Lung (tissue), 12 donors: ENCODE measurements around the gene MAOA. TPM values are rescaled to one million over a fixed set of nuclear protein-coding genes. Genes with fewer than 3 reads are reported as not detected.

Experiments used
- ATAC-seq: fragments of 200-7000 bp; cut with Tn5 transposase; one replicate; pipeline ENCODE4 v1.9.1; 2020; ENCODE audit warnings: moderate number of reproducible peaks; ENCODE audit not compliant: insufficient read depth, low FRiP score
- DNase-seq, 3 donors: peaks; one replicate each; pipeline ENCODE4 v3.0.0-alpha.2; 2013 to 2017
- H3K27ac ChIP-seq, 2 donors: one replicate each; pipeline ENCODE4 v1.5.1; 2013; ENCODE audit warnings: mild to moderate bottlenecking in 2 of 2, moderate library complexity in 2 of 2, control low read depth in 1 of 2, inconsistent platforms in 1 of 2, low read depth in 1 of 2, low read length in 1 of 2
- H3K27me3 ChIP-seq, 3 donors: one replicate each; pipeline ENCODE4 v1.5.1; 2013; ENCODE audit warnings: low read length in 2 of 3; ENCODE audit not compliant: control insufficient read depth in 3 of 3, insufficient read depth in 3 of 3
- H3K36me3 ChIP-seq, 4 donors: one replicate each; pipeline ENCODE4 v1.5.1; 2013; ENCODE audit warnings: low read length in 4 of 4, mild to moderate bottlenecking in 1 of 4, moderate library complexity in 1 of 4; ENCODE audit not compliant: control insufficient read depth in 4 of 4, insufficient read depth in 4 of 4
- H3K4me1 ChIP-seq, 5 donors: one replicate each; pipeline ENCODE4 v1.5.1; 2013; ENCODE audit warnings: low read length in 5 of 5, mild to moderate bottlenecking in 2 of 5, moderate library complexity in 1 of 5; ENCODE audit not compliant: control insufficient read depth in 5 of 5, insufficient read depth in 5 of 5
- H3K4me3 ChIP-seq: one replicate; pipeline ENCODE4 v1.5.1; 2013; ENCODE audit warnings: mild to moderate bottlenecking, control low read depth, moderate library complexity
- H3K9ac ChIP-seq, 2 donors: one replicate each; pipeline ENCODE4 v1.5.1; 2013; ENCODE audit warnings: low read length in 2 of 2, control low read depth in 1 of 2; ENCODE audit not compliant: insufficient read depth in 1 of 2
- H3K9me3 ChIP-seq, 4 donors: one replicate each; pipeline ENCODE4 v1.5.1; 2013; ENCODE audit warnings: low read length in 3 of 4, mild to moderate bottlenecking in 1 of 4, moderate library complexity in 1 of 4; ENCODE audit not compliant: control insufficient read depth in 4 of 4, insufficient read depth in 3 of 4
- WGBS, 2 donors: extraction: QIAGEN DNeasy Blood & Tissue Kit; methylation state at CpG; one replicate each; pipeline ENCODE4 v1.1.7; 2013; 5-methylcytosine and 5-hydroxymethylcytosine counted together
- polyA plus RNA-seq, 2 donors: library from polyadenylated mRNA; stranded (reverse); fragments of 200-250 nt; gene quantifications; one replicate each; pipeline ENCODE4 v1.2.1, GENCODE V29; 2013
- total RNA-seq, 2 donors: library from RNA; depleted of rRNA in 1 of 2; stranded (reverse); fragments of >200 nt in 1 of 2; gene quantifications; one replicate each; pipeline ENCODE4 v1.2.1, GENCODE V29; 2014 to 2021
- TF ChIP-seq, protein P1 (sequence below): IDR thresholded peaks from 2 replicates; pipeline ENCODE4 v1.5.1; 2012; ENCODE audit warnings: mild to moderate bottlenecking; ENCODE audit errors: control extremely low read depth, extremely low read depth
- donor health status: control.
- donor health status: control.
- donor health status: Bipolar disorder and iron deficiency.
- donor health status: healthy.
- donor health status: DM: yes; HTN: yes; CAD: no.

The MAOA gene
- total and polyA plus RNA-seq, 4 donors: 70.0 to 187 (median 117) TPM

DNA sequence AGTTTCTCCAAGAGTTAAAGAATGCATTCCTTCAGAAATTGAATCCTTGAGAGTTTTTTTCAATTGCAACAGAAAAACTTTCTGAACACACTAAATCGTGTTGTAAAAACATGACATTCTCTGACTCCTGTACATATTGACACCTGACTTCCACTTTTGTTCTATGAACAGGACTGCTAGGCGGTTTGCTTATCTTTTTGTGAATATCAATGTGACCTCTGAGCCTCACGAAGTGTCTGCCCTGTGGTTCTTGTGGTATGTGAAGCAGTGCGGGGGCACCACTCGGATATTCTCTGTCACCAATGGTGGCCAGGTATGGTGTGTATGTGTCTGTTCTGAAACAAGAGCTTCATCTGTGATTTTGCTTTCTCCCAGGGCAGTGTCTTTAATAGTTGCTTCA, 71.9 kb downstream of the MAOA start:
- peak; percentile 34 for ATAC-seq
- 56 to 60% methylated on average over 5 of the region's 5 CpGs for WGBS, 2 donors

DNA sequence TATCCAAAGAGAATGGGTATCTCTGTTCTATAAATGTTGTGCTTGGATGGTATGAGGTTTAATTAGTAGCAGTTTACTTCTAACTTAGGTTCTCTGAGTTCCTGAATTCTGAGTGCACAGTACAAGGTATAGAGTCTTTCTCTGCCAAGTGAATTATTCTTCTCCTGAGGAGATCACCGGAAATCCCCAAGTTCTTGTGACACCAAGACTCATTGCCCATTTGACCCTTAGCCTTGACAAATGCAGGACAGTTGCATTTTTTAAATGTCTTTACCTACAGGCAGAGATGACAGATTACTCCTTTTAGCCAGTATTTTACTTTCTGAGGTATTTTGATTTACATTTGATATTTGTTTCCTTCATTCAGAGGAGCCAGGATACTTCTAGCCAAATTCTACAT, 72.9 kb downstream of the MAOA start:
- H3K27ac ChIP-seq: no peak overlapping the region
- DNase-seq (no peak), ATAC-seq (no peak)
- H3K36me3 ChIP-seq: peaks cover 2 to 9% (median 4%) of the 10 kb centered on the region in 4 donors
- TF ChIP-seq, protein P1, sequence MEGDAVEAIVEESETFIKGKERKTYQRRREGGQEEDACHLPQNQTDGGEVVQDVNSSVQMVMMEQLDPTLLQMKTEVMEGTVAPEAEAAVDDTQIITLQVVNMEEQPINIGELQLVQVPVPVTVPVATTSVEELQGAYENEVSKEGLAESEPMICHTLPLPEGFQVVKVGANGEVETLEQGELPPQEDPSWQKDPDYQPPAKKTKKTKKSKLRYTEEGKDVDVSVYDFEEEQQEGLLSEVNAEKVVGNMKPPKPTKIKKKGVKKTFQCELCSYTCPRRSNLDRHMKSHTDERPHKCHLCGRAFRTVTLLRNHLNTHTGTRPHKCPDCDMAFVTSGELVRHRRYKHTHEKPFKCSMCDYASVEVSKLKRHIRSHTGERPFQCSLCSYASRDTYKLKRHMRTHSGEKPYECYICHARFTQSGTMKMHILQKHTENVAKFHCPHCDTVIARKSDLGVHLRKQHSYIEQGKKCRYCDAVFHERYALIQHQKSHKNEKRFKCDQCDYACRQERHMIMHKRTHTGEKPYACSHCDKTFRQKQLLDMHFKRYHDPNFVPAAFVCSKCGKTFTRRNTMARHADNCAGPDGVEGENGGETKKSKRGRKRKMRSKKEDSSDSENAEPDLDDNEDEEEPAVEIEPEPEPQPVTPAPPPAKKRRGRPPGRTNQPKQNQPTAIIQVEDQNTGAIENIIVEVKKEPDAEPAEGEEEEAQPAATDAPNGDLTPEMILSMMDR: no peak
- no peak overlapping the region for H3K9ac ChIP-seq
- H3K9me3 ChIP-seq: peaks cover 0 to 3% (median 0%) of the 10 kb centered on the region in 4 donors
- WGBS, 2 donors: 84 to 88% methylated on average over 1 of the region's 1 CpG
- H3K4me1 ChIP-seq: peaks cover 0 to 6% (median 2%) of the 10 kb centered on the region in 5 donors
- peaks cover 0 to 9% (median 2%) of the 10 kb centered on the region in 3 donors for H3K27me3 ChIP-seq
- no peak overlapping the region for H3K4me3 ChIP-seq

More for the DNA sequence above, 71.9 kb downstream of the MAOA start:
- H3K27ac ChIP-seq: peak overlapping the region in 1 of 2 donors; percentile 53
- peaks cover 0 to 6% (median 2%) of the 10 kb centered on the region in 5 donors for H3K4me1 ChIP-seq
- no peak overlapping the region for H3K9ac ChIP-seq
- no peak overlapping the region for H3K4me3 ChIP-seq
- TF ChIP-seq, protein P1: no peak
- no peak for DNase-seq
- peaks cover 0 to 6% (median 2%) of the 10 kb centered on the region in 3 donors for H3K27me3 ChIP-seq
- peaks cover 2 to 9% (median 4%) of the 10 kb centered on the region in 4 donors for H3K36me3 ChIP-seq
- peaks cover 0 to 3% (median 0%) of the 10 kb centered on the region in 4 donors for H3K9me3 ChIP-seq

DNA sequence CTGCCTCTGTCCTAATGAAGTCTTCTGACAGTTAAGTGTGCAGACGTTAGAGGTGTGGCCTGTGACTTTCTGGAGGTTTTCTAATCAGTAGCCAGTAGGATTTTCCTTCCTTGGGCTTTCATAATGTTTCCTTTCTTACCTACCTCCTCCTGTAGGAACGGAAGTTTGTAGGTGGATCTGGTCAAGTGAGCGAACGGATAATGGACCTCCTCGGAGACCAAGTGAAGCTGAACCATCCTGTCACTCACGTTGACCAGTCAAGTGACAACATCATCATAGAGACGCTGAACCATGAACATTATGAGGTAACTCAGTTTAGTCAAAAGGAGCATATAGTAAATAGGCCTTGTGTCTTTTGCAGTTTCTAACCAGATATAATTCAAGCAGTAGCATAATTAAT, 75.0 kb downstream of the MAOA start:
- Histone ChIP-seq H3K9ac (no peak overlapping the region), H3K27me3 (peaks cover 0 to 9% (median 2%) of the 10 kb centered on the region in 3 donors), H3K9me3 (peaks cover 0 to 3% (median 0%) of the 10 kb centered on the region in 4 donors), H3K4me3 (no peak overlapping the region), H3K27ac (no peak overlapping the region), H3K4me1 (peaks cover 0 to 16% (median 2%) of the 10 kb centered on the region in 5 donors), H3K36me3 (peaks cover 2 to 9% (median 4%) of the 10 kb centered on the region in 4 donors)
- TF ChIP-seq, protein P1: no peak
- DNase-seq: no peak
- ATAC-seq: no peak
- WGBS, 2 donors: 84 to 89% methylated on average over 7 of the region's 7 CpGs

DNA sequence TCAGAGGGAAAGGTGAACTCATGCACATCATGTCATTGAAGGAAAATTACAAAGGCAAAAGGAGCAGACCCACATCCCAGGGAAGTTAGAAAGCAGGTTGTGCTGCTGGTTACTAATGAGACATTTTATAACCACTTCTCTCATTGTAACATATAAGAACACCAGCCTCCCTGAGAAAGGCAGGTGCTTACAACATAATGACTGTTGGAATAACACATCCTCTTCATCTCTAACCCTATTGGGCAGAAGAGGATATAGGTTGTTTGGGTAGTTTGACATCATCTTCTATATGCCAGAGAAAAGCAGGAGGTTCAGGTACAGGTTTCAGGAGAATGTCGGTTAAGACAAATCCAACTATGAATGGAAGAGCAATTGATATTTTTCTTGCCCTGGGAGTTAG, 77.6 kb downstream of the MAOA start:
- H3K4me1 ChIP-seq: peaks cover 0 to 12% (median 0%) of the 10 kb centered on the region in 5 donors
- H3K27ac ChIP-seq: no peak overlapping the region
- 97 to 100% methylated on average over 1 of the region's 1 CpG for whole genome bisulfite sequencing, 2 donors
- H3K36me3 ChIP-seq: peaks cover 4 to 11% (median 5%) of the 10 kb centered on the region in 4 donors
- peaks cover 0 to 15% (median 3%) of the 10 kb centered on the region in 3 donors for H3K27me3 ChIP-seq
- DNase-seq (no peak), ATAC-seq (no peak)
- H3K9me3 ChIP-seq: no peaks in the 10 kb centered on the region
- TF ChIP-seq, protein P1: no peak
- H3K4me3 ChIP-seq: no peak overlapping the region
- H3K9ac ChIP-seq: no peak overlapping the region
